A673 (cell line): ENCODE measurements around the gene DLG2.

Experiments
- EZH2 ChIP-seq: fragments of 200-600 bp; sonication (generic); IDR thresholded peaks from 2 replicates; pipeline ENCODE4 v1.6.1; 2017; ENCODE audit warnings: borderline replicate concordance, low read depth, mild to moderate bottlenecking, mixed read lengths, antibody characterized with exemption, low read length; ENCODE audit not compliant: poor library complexity, severe bottlenecking
- TF ChIP-seq, protein P1 (sequence below): fragments of 300-800, 200-600 bp; sonication (generic); conservative IDR thresholded peaks from 2 replicates; pipeline ENCODE4 v1.5.1; 2017; ENCODE audit warnings: low read depth, mild to moderate bottlenecking, antibody characterized with exemption, low read length, moderate library complexity, mixed read lengths

DNA sequence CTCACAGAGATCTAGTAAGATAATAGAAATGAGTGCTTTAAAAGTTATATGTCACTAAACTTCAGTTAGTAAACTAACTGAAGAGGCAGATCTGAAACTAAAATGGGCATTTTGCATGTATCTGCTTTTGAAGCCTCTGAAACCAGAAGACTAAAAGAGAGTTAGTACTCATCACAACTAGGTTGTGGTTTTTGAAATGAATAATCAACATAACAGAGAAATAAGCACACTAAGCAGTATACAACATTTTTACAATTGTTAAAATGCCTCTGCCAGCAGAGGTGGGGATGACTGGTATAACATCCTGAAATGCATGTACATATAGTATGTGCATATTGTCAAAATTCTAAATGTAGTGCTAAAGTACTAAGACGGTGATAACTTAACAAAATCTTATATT, 564.5 kb downstream of the DLG2 start:
- no peak for TF ChIP-seq EZH2
- TF ChIP-seq, protein P1, sequence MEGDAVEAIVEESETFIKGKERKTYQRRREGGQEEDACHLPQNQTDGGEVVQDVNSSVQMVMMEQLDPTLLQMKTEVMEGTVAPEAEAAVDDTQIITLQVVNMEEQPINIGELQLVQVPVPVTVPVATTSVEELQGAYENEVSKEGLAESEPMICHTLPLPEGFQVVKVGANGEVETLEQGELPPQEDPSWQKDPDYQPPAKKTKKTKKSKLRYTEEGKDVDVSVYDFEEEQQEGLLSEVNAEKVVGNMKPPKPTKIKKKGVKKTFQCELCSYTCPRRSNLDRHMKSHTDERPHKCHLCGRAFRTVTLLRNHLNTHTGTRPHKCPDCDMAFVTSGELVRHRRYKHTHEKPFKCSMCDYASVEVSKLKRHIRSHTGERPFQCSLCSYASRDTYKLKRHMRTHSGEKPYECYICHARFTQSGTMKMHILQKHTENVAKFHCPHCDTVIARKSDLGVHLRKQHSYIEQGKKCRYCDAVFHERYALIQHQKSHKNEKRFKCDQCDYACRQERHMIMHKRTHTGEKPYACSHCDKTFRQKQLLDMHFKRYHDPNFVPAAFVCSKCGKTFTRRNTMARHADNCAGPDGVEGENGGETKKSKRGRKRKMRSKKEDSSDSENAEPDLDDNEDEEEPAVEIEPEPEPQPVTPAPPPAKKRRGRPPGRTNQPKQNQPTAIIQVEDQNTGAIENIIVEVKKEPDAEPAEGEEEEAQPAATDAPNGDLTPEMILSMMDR, result no peak
